ENCODE results near the gene ARHGAP27. TPM values are rescaled to one million over a fixed set of nuclear protein-coding genes. Genes with fewer than 3 reads are reported as not detected.
A peak's percentile ranks its signal among the peaks of the same experiment; 100 is the strongest.

The ARHGAP27 gene
- total RNA-seq, 1 experiment from 2014 or later, result 61.4 TPM

GRCh38 chr17:45396496-45397205, 36.0 kb downstream of the ARHGAP27 start:
- Histone ChIP-seq H2AFZ (no peak overlapping the region), H3K9me3 (ENCODE audit: insufficient read depth, low read depth) (no peaks in the 10 kb centered on the region), H3K9me2 (ENCODE audit: insufficient read depth) (no peaks in the 10 kb centered on the region), H4K20me1 (ENCODE audit: insufficient read depth) (peaks cover 21% of the 10 kb centered on the region), H3K4me3 (no peak overlapping the region), H3K79me2 (ENCODE audit: low read depth) (no peaks in the 10 kb centered on the region), H3K27ac (no peak overlapping the region), H3K4me2 (no peak overlapping the region), H3F3A (ENCODE audit: insufficient read depth, low read depth) (peaks cover 45% of the 10 kb centered on the region; the same call in 1 of the 2 replicates), H3K36me3 (ENCODE audit: low read depth) (peaks cover 35% of the 10 kb centered on the region; the same call in 1 of the 2 replicates), H3K4me1 (replicated peaks; ENCODE audit: insufficient read depth) (no peaks in the 10 kb centered on the region), H3K27me3 (ENCODE audit: insufficient read depth, low read depth) (no peaks in the 10 kb centered on the region)
- no TSS peak for BruUV-seq (replicated peaks)
- intact Hi-C loops (cut with micrococcal nuclease; ENCODE audit: unreplicated experiment), result loop anchor here (2.0 to 5.0 kb wide), 2 partner anchors 28 to 436 kb away; no protein-coding TSS in a partner anchor
- POLR2A ChIA-PET (ENCODE audit: unreplicated experiment), result no interaction called here
- no peak for DNase-seq
- TF ChIP-seq EZH2 (IDR thresholded peaks at IDR 0.05; ENCODE audit: low read depth), result no peak
- TF ChIP-seq, protein P1, sequence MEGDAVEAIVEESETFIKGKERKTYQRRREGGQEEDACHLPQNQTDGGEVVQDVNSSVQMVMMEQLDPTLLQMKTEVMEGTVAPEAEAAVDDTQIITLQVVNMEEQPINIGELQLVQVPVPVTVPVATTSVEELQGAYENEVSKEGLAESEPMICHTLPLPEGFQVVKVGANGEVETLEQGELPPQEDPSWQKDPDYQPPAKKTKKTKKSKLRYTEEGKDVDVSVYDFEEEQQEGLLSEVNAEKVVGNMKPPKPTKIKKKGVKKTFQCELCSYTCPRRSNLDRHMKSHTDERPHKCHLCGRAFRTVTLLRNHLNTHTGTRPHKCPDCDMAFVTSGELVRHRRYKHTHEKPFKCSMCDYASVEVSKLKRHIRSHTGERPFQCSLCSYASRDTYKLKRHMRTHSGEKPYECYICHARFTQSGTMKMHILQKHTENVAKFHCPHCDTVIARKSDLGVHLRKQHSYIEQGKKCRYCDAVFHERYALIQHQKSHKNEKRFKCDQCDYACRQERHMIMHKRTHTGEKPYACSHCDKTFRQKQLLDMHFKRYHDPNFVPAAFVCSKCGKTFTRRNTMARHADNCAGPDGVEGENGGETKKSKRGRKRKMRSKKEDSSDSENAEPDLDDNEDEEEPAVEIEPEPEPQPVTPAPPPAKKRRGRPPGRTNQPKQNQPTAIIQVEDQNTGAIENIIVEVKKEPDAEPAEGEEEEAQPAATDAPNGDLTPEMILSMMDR (conservative IDR thresholded peaks at IDR 0.05), result no peak
- CTCF ChIA-PET, result no interaction called here

DNA sequence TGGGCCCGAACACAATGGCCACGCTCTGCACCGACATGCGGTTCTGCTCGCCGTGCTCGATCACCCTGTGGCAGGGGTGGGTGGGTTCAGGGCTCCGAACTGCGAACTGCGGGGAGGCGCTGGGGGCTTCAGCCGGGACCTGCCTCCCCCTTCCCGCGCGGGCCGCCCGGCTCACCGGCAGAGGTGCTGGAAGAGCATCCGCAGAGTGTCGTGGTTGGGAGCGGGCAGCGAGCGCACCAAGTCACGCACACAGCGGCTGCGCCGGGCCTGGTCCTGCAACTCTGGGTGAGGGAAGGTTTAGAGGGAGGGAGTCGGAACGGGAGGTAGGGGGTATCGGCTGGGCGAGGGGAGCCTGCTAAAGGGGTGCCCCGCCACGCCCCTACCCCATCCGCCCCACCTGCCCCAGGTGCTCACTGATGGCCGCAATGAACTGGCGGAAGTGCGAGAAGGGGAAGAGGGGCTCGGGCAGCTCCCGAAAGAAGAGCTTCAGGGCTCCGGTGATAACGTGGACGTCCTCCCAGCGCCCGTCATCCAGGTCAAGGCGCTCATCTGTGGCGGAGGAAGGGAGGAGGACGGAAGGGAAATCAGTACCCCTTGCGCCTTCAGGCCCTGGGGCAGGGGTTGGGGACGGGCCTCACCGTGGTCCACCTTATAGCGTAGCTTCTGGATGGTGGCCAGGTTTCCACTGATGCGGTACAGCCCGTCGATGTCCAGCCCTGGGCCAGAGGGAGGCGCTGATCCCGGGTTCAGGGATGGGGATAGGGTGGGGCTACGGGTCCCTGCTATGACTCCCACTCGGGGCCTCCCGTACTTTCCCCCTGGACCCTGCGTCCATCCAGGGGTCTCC, 36.9 kb downstream of the ARHGAP27 start:
- TF ChIP-seq, protein P1 (conservative IDR thresholded peaks at IDR 0.05), result no peak
- Histone ChIP-seq H3K79me2 (ENCODE audit: low read depth) (no peaks in the 10 kb centered on the region), H3K4me2 (no peak overlapping the region), H3K4me3 (no peak overlapping the region), H3K27me3 (ENCODE audit: insufficient read depth, low read depth) (no peaks in the 10 kb centered on the region), H3K4me1 (replicated peaks; ENCODE audit: insufficient read depth) (no peaks in the 10 kb centered on the region), H3K9me3 (ENCODE audit: insufficient read depth, low read depth) (no peaks in the 10 kb centered on the region), H3F3A (ENCODE audit: insufficient read depth, low read depth) (peaks cover 46% of the 10 kb centered on the region; the same call in 1 of the 2 replicates), H2AFZ (no peak overlapping the region), H3K9me2 (ENCODE audit: insufficient read depth) (no peaks in the 10 kb centered on the region), H4K20me1 (ENCODE audit: insufficient read depth) (peaks cover 21% of the 10 kb centered on the region), H3K27ac (no peak overlapping the region), H3K36me3 (ENCODE audit: low read depth) (peaks cover 31% of the 10 kb centered on the region; the same call in 1 of the 2 replicates)
- DNase-seq, result no peak
- no TSS peak for BruUV-seq (replicated peaks)
- intact Hi-C loops (cut with micrococcal nuclease; ENCODE audit: unreplicated experiment), result loop anchor here (2.0 to 5.0 kb wide), 2 partner anchors 29 to 437 kb away; no protein-coding TSS in a partner anchor
- CTCF ChIA-PET, result interaction anchor here (0.6 kb wide), 1 partner anchor 554 kb away, joined by 9 read pairs; no protein-coding TSS in a partner anchor
- POLR2A ChIA-PET (ENCODE audit: unreplicated experiment), result no interaction called here

DNA sequence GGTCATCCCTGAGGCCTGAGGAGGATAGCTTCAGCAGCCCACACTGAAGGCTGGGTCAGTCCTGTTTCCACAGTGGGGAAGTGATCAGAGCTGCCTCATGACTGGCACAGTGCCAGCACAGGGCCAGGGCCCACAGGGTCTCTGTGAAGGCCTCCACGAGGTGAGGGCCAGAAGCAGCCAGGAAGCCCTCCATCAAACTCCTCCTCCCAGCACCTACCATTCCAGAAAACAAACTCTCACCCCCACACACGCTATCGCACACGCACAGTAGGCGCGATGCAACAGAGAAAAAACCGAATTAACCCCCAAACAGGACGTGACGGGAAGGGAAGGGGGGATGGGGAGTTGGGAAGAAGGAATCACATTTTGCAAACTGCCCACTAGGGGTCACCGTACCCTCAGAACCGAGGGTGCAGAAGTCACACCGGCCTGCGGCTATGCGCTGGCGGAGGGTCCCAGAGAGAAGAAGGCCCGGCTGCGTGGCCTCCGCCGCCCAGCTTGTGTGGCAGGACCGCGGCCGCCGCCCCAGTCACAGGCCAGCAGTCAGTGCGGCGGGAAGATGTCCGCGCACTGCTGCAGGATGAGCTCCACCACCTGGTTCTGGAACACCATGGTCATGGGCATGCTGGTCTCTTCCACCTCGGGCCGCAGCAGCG, 37.6 kb downstream of the ARHGAP27 start:
- TF ChIP-seq, protein P1 (conservative IDR thresholded peaks at IDR 0.05), result peak; percentile 88
- no peak for TF ChIP-seq EZH2 (IDR thresholded peaks at IDR 0.05; ENCODE audit: low read depth)
- TSS peak; percentile 14 for BruUV-seq (replicated peaks)
- no peaks in the 10 kb centered on the region for H3K27me3 ChIP-seq (ENCODE audit: insufficient read depth, low read depth)
- intact Hi-C loops (cut with micrococcal nuclease; ENCODE audit: unreplicated experiment), result loop anchor here (5.0 kb wide), 1 partner anchor 437 kb away; no protein-coding TSS in a partner anchor
- H3F3A ChIP-seq (ENCODE audit: insufficient read depth, low read depth), result peaks cover 43% of the 10 kb centered on the region; the same call in 1 of the 2 replicates
- no peak overlapping the region for H2AFZ ChIP-seq
- H3K4me3 ChIP-seq, result no peak overlapping the region
- CTCF ChIA-PET, result interaction anchor here (0.6 kb wide), 1 partner anchor 554 kb away, joined by 9 read pairs; no protein-coding TSS in a partner anchor
- peak in 1 of 2 experiments; percentile 36 for DNase-seq
- H3K9me3 ChIP-seq (ENCODE audit: insufficient read depth, low read depth), result no peaks in the 10 kb centered on the region
- H3K9me2 ChIP-seq (ENCODE audit: insufficient read depth), result no peaks in the 10 kb centered on the region
- H3K4me2 ChIP-seq, result no peak overlapping the region
- H3K36me3 ChIP-seq (ENCODE audit: low read depth), result peaks cover 30% of the 10 kb centered on the region; the same call in 1 of the 2 replicates
- H3K4me1 ChIP-seq (replicated peaks; ENCODE audit: insufficient read depth), result no peaks in the 10 kb centered on the region
- POLR2A ChIA-PET (ENCODE audit: unreplicated experiment), result no interaction called here
- peaks cover 21% of the 10 kb centered on the region for H4K20me1 ChIP-seq (ENCODE audit: insufficient read depth)
- H3K27ac ChIP-seq, result no peak overlapping the region
- no peaks in the 10 kb centered on the region for H3K79me2 ChIP-seq (ENCODE audit: low read depth)

Data from PC-9 (cell line).